ENCODE data around the gene TCF12. TPM values are rescaled to one million over a fixed set of nuclear protein-coding genes. Genes with fewer than 3 reads are reported as not detected.

TCF12 gene
- total RNA-seq, 1 experiment from 2014 or later = 76.7 TPM

- Histone ChIP-seq H3K23me2 (ENCODE audit: insufficient read length, low read depth, low read length, poor library complexity, severe bottlenecking) (no peaks in the 10 kb centered on the region), H2AFZ (ENCODE audit: low read length) (no peak overlapping the region), H4K91ac (ENCODE audit: insufficient read length, low read depth, low read length) (no peak overlapping the region), H3K4me2 (ENCODE audit: insufficient read depth, insufficient read length, low read length) (no peak overlapping the region), H3K27me3 (ENCODE audit: insufficient read depth, low read length) (no peaks in the 10 kb centered on the region), H4K20me1 (ENCODE audit: control insufficient read depth, insufficient read depth, insufficient read length) (no peaks in the 10 kb centered on the region), H2BK12ac (ENCODE audit: insufficient read length, low read depth, low read length) (no peak overlapping the region), H3K79me2 (ENCODE audit: insufficient read depth, low read length) (peaks cover 13% of the 10 kb centered on the region; the same call in 1 of the 2 replicates), H3K4ac (ENCODE audit: low read depth, low read length) (no peak overlapping the region), H2BK20ac (ENCODE audit: low read depth, low read length, poor library complexity, severe bottlenecking) (no peak overlapping the region), H3K9me3 (ENCODE audit: control insufficient read depth, low read depth, low read length) (no peaks in the 10 kb centered on the region), H2BK120ac (ENCODE audit: low read depth, low read length, poor library complexity, severe bottlenecking) (no peak overlapping the region), H2AK5ac (ENCODE audit: insufficient read length, low read length) (peak overlapping the region; percentile 35), H3K79me1 (ENCODE audit: insufficient read depth, low read depth, low read length, poor library complexity, severe bottlenecking) (peaks cover 3% of the 10 kb centered on the region), H3K27ac (ENCODE audit: insufficient read length, low read depth, low read length) (no peak overlapping the region), H3K4me1 (ENCODE audit: insufficient read depth, low read length) (no peaks in the 10 kb centered on the region), H4K5ac (ENCODE audit: insufficient read length, low read depth, low read length) (no peak overlapping the region), H2BK5ac (ENCODE audit: insufficient read length, low read length) (no peak overlapping the region), H3T11ph (ENCODE audit: low read length) (no peak overlapping the region), H2BK15ac (ENCODE audit: low read depth, low read length) (no peak overlapping the region), H3K56ac (ENCODE audit: insufficient read length, low read depth, low read length) (no peak overlapping the region), H3K23ac (ENCODE audit: insufficient read length, low read depth, low read length) (no peak overlapping the region), H3K9ac (ENCODE audit: extremely low read depth, insufficient read length, low read length) (no peak overlapping the region), H4K8ac (replicated peaks; ENCODE audit: insufficient read length, low read depth, low read length) (no peak overlapping the region), H3K18ac (ENCODE audit: insufficient read length, low read depth, low read length) (no peak overlapping the region), H3K14ac (ENCODE audit: insufficient read depth, low read length) (no peak overlapping the region)
- TF ChIP-seq CTCF (conservative IDR thresholded peaks at IDR 0.05) = no peak
- no peak for DNase-seq
- Mint-ChIP-seq H3K9me3 (no peaks in the 10 kb centered on the region), H3K36me3 (ENCODE audit: insufficient read depth in 1 of 3, low read depth in 3 of 3) (no peaks in the 10 kb centered on the region), H3K27ac (no peak overlapping the region), H3K4me3 (no peak overlapping the region), H3K27me3 (ENCODE audit: low read depth) (no peaks in the 10 kb centered on the region), H3K4me1 (peaks cover 19 to 25% of the 10 kb centered on the region in 2 experiments)
- WGBS (ENCODE audit: extremely low coverage, insufficient read length, low lambda C conversion rate) = no CpG with 5 or more reads among the region's 3 CpGs
Measured at GRCh38 chr15:56981160-56981559, 62.7 kb downstream of the TCF12 start.

All from H9 (cell line).